ENCODE results near the gene LRP1B.
"Not testable (repeated sequence)": the region's sequence is repeated elsewhere in the genome, so short reads cannot be mapped to it uniquely, and the experiment has no call there.

Gene LRP1B

GRCh38 chr2:140344838-140345237 is 1786.0 kb downstream of the LRP1B start:
- no peaks in the 10 kb centered on the region for H3K36me3 ChIP-seq
- H3K27me3 ChIP-seq, result no peaks in the 10 kb centered on the region
- no peak for TF ChIP-seq Cebpa-rat (IDR thresholded peaks at IDR 0.05)
- H3K4me1 ChIP-seq, result no peaks in the 10 kb centered on the region
- H3K4me2 ChIP-seq, result no peak overlapping the region
- H3K9me3 ChIP-seq, result no peaks in the 10 kb centered on the region
- no peak overlapping the region for H3K4me3 ChIP-seq
- no peak overlapping the region for H3K27ac ChIP-seq
- H4K20me1 ChIP-seq, result no peaks in the 10 kb centered on the region
- H3K9ac ChIP-seq, result no peak overlapping the region

GRCh38 chr2:140344266-140344665 is 1786.5 kb downstream of the LRP1B start:
- H3K27me3 ChIP-seq, H4K20me1 ChIP-seq, H3K27ac ChIP-seq, H3K4me3 ChIP-seq, H3K4me2 ChIP-seq, H3K9me3 ChIP-seq, H3K9ac ChIP-seq, H3K4me1 ChIP-seq, H3K36me3 ChIP-seq: not testable (repeated sequence)

GRCh38 chr2:140338795-140339194 is 1792.0 kb downstream of the LRP1B start:
- H3K27me3 ChIP-seq, result no peaks in the 10 kb centered on the region
- H3K4me3 ChIP-seq, result no peak overlapping the region
- H3K4me1 ChIP-seq, result no peaks in the 10 kb centered on the region
- no peaks in the 10 kb centered on the region for H4K20me1 ChIP-seq
- H3K9me3 ChIP-seq, result no peaks in the 10 kb centered on the region
- H3K36me3 ChIP-seq, result no peaks in the 10 kb centered on the region
- H3K27ac ChIP-seq, result no peak overlapping the region
- H3K9ac ChIP-seq, result no peak overlapping the region
- no peak overlapping the region for H3K4me2 ChIP-seq
- no peak for TF ChIP-seq Cebpa-rat (IDR thresholded peaks at IDR 0.05)

- H3K9ac ChIP-seq, result no peak overlapping the region
- no peak overlapping the region for H3K4me3 ChIP-seq
- H3K36me3 ChIP-seq, result no peaks in the 10 kb centered on the region
- H3K27ac ChIP-seq, result no peak overlapping the region
- H4K20me1 ChIP-seq, result no peaks in the 10 kb centered on the region
- no peak for TF ChIP-seq Cebpa-rat (IDR thresholded peaks at IDR 0.05)
- no peaks in the 10 kb centered on the region for H3K4me1 ChIP-seq
- H3K27me3 ChIP-seq, result no peaks in the 10 kb centered on the region
- H3K9me3 ChIP-seq, result no peaks in the 10 kb centered on the region
- H3K4me2 ChIP-seq, result no peak overlapping the region
Measured at GRCh38 chr2:140337061-140337460, 1793.8 kb downstream of the LRP1B start.

- TF ChIP-seq Cebpa-rat (IDR thresholded peaks at IDR 0.05), result no peak
- Histone ChIP-seq H3K4me2 (no peak overlapping the region), H3K4me1 (no peaks in the 10 kb centered on the region), H4K20me1 (no peaks in the 10 kb centered on the region), H3K9me3 (no peaks in the 10 kb centered on the region), H3K27ac (no peak overlapping the region), H3K4me3 (no peak overlapping the region), H3K27me3 (no peaks in the 10 kb centered on the region), H3K36me3 (no peaks in the 10 kb centered on the region), H3K9ac (no peak overlapping the region)
Measured at GRCh38 chr2:140316345-140316744, 1814.5 kb downstream of the LRP1B start.

DNA sequence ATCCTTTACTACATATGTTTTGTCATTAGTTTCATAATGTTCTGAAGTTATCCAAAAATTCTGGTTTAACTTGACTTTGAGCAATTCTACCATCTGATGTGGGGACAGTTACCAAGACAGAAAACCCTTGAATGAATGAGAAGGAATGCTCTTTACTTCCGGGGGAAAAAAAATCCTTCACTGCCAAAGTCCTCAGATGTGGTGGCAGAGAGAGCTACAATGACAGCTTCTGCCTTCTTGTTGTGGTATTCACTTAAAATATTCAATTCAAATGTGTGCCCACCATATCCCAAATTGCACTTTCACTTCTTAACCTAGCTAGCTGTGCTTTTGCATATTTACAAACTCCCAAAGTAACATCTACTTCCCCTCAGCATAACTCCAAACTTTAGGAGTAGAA is 1818.9 kb downstream of the LRP1B start:
- H4K20me1 ChIP-seq, result no peaks in the 10 kb centered on the region
- no peak for TF ChIP-seq Cebpa-rat (IDR thresholded peaks at IDR 0.05)
- H3K9ac ChIP-seq, result no peak overlapping the region
- no peak overlapping the region for H3K27ac ChIP-seq
- no peak overlapping the region for H3K4me2 ChIP-seq
- no peaks in the 10 kb centered on the region for H3K36me3 ChIP-seq
- no peaks in the 10 kb centered on the region for H3K9me3 ChIP-seq
- H3K27me3 ChIP-seq, result no peaks in the 10 kb centered on the region
- H3K4me3 ChIP-seq, result no peak overlapping the region
- no peaks in the 10 kb centered on the region for H3K4me1 ChIP-seq

- H3K9me3 ChIP-seq, result no peaks in the 10 kb centered on the region
- no peak overlapping the region for H3K9ac ChIP-seq
- H3K4me3 ChIP-seq, result no peak overlapping the region
- no peaks in the 10 kb centered on the region for H3K36me3 ChIP-seq
- no peak for TF ChIP-seq Cebpa-rat (IDR thresholded peaks at IDR 0.05)
- H3K4me2 ChIP-seq, result no peak overlapping the region
- H3K27me3 ChIP-seq, result no peaks in the 10 kb centered on the region
- no peak overlapping the region for H3K27ac ChIP-seq
- no peaks in the 10 kb centered on the region for H3K4me1 ChIP-seq
- no peaks in the 10 kb centered on the region for H4K20me1 ChIP-seq
Measured at GRCh38 chr2:140308706-140309105, 1822.1 kb downstream of the LRP1B start.

GRCh38 chr2:140307532-140307931 is 1823.3 kb downstream of the LRP1B start:
- TF ChIP-seq Cebpa-rat (IDR thresholded peaks at IDR 0.05), result no peak
- H3K9me3 ChIP-seq, result no peaks in the 10 kb centered on the region
- no peak overlapping the region for H3K4me3 ChIP-seq
- H3K4me2 ChIP-seq, result no peak overlapping the region
- no peaks in the 10 kb centered on the region for H4K20me1 ChIP-seq
- H3K27me3 ChIP-seq, result no peaks in the 10 kb centered on the region
- H3K4me1 ChIP-seq, result no peaks in the 10 kb centered on the region
- H3K27ac ChIP-seq, result no peak overlapping the region
- H3K36me3 ChIP-seq, result no peaks in the 10 kb centered on the region
- no peak overlapping the region for H3K9ac ChIP-seq

DNA sequence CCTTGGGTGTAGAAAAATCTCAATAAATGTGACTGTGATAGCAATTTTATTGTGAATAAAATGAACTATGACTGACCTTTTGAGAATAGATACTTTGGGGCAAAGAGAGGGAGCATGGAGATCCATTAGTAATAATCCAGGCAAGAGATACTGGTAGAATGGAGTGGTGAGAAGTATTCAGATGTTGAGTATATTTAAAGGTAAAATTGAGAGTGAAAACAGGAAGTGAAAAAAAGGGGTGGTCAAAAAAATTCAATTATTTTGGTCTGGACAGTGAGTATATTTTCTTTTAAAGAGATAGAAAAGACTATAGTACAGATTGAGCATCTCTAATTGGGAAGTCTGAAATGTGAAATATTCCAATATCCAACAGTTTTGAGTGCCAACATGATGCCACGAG is 1835.0 kb downstream of the LRP1B start:
- Histone ChIP-seq H3K9ac (no peak overlapping the region), H4K20me1 (no peaks in the 10 kb centered on the region), H3K4me2 (no peak overlapping the region), H3K4me3 (no peak overlapping the region), H3K27me3 (no peaks in the 10 kb centered on the region), H3K4me1 (no peaks in the 10 kb centered on the region), H3K27ac (no peak overlapping the region), H3K9me3 (no peaks in the 10 kb centered on the region), H3K36me3 (no peaks in the 10 kb centered on the region)
- TF ChIP-seq Cebpa-rat (IDR thresholded peaks at IDR 0.05), result no peak

DNA sequence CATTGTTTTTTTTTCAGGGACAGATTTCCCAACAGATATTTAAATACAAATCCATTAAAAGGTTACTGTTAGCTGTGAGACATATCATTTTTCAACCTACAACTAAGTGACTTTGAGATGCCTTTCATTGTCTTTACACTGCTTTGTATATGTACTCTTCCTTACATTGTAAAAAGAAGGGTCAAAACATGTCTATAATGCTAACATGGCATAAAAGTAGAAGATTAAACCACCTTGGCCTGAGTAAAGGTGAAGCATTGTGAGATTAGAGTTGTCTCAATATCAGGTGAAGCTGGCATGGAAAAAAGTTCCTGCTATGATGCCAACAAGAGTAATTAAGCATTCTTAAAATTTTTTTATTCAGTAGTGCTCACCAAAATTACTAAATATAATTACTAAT is 1842.1 kb downstream of the LRP1B start:
- H3K4me2 ChIP-seq, result no peak overlapping the region

GRCh38 chr2:140288213-140288612 is 1842.6 kb downstream of the LRP1B start:
- H3K4me3 ChIP-seq, result no peak overlapping the region
- TF ChIP-seq Cebpa-rat (IDR thresholded peaks at IDR 0.05), result no peak

More for the DNA sequence above, 1842.1 kb downstream of the LRP1B start:
- TF ChIP-seq Cebpa-rat (IDR thresholded peaks at IDR 0.05), result no peak
- no peaks in the 10 kb centered on the region for H3K4me1 ChIP-seq
- H3K9ac ChIP-seq, result no peak overlapping the region
- no peaks in the 10 kb centered on the region for H3K27me3 ChIP-seq
- no peaks in the 10 kb centered on the region for H3K36me3 ChIP-seq
- H3K27ac ChIP-seq, result no peak overlapping the region
- no peaks in the 10 kb centered on the region for H4K20me1 ChIP-seq
- H3K9me3 ChIP-seq, result no peaks in the 10 kb centered on the region
- H3K4me3 ChIP-seq, result no peak overlapping the region

More at GRCh38 chr2:140288213-140288612, 1842.6 kb downstream of the LRP1B start:
- Histone ChIP-seq H3K9me3 (no peaks in the 10 kb centered on the region), H3K27me3 (no peaks in the 10 kb centered on the region), H3K36me3 (no peaks in the 10 kb centered on the region), H3K4me1 (no peaks in the 10 kb centered on the region), H3K27ac (no peak overlapping the region), H3K4me2 (no peak overlapping the region), H4K20me1 (no peaks in the 10 kb centered on the region), H3K9ac (no peak overlapping the region)
